Heart left ventricle (tissue), 16 donors: Measurements from ENCODE around the gene OTOL1. TPM values are rescaled to one million over a fixed set of nuclear protein-coding genes. Genes with fewer than 3 reads are reported as not detected.

Source experiments
- ATAC-seq, 4 donors: fragments of 200-7000 bp; cut with Tn5 transposase; one replicate each; pipeline ENCODE4 v1.9.1; 2020 to 2022; ENCODE audit warnings: moderate library complexity in 4 of 4, mild to moderate bottlenecking in 3 of 4, moderate number of reproducible peaks in 1 of 4
- DNase-seq, 5 donors: peaks; one replicate each; pipeline ENCODE4 v3.0.0-alpha.2; 2020
- H3K27ac ChIP-seq, 12 donors: fragments of 200-600 bp; sonication (generic) in 4 of 12; one replicate each; pipeline versions ENCODE4 v1.5.0 to v1.8.0; 2016 to 2022; ENCODE audit warnings: mild to moderate bottlenecking in 2 of 12
- H3K27me3 ChIP-seq, 9 donors: fragments of 200-600 bp; sonication (generic) in 2 of 9; one replicate each; pipeline versions ENCODE4 v1.5.1 to v1.8.0; 2016 to 2022; ENCODE audit warnings: mild to moderate bottlenecking in 3 of 9
- H3K36me3 ChIP-seq, 9 donors: fragments of 200-600 bp; sonication (generic) in 2 of 9; one replicate each; pipeline versions ENCODE4 v1.5.0 to v1.8.0; 2018 to 2022; ENCODE audit warnings: mild to moderate bottlenecking in 2 of 9
- H3K4me1 ChIP-seq, 12 donors: fragments of 200-600 bp; sonication (generic) in 4 of 12; one replicate each; pipeline versions ENCODE4 v1.5.0 to v1.8.0; 2016 to 2022; ENCODE audit warnings: mild to moderate bottlenecking in 3 of 12
- H3K4me3 ChIP-seq, 12 donors: fragments of 200-600 bp; sonication (generic) in 4 of 12; one replicate each; pipeline versions ENCODE4 v1.5.0 to v1.8.0; 2017 to 2022; ENCODE audit warnings: mild to moderate bottlenecking in 9 of 12, moderate library complexity in 4 of 12
- H3K9me3 ChIP-seq, 12 donors: fragments of 200-600 bp; sonication (generic) in 4 of 12; one replicate each; pipeline versions ENCODE4 v1.5.0 to v1.8.0; 2016 to 2022; ENCODE audit warnings: mild to moderate bottlenecking in 1 of 12
- CTCF ChIP-seq, 12 donors: fragments of 200-600 bp; sonication (generic) in 4 of 12; IDR thresholded peaks; one replicate each; pipeline versions ENCODE4 v1.5.0 to v1.8.0; 2018 to 2022; ENCODE audit warnings: antibody characterized with exemption in 12 of 12, mild to moderate bottlenecking in 5 of 12
- POLR2A ChIP-seq, 2 donors: fragments of 450-650 bp; IDR thresholded peaks; one replicate each; pipeline ENCODE4 v1.6.1; 2017; ENCODE audit warnings: antibody characterized with exemption in 2 of 2, mild to moderate bottlenecking in 2 of 2, moderate library complexity in 2 of 2
- WGBS, 4 donors: extraction: QIAGEN DNeasy Blood & Tissue Kit in 2 of 4; methylation state at CpG; one replicate each; pipeline versions ENCODE4 v1.1.5 to v1.1.7; 2013 to 2018; 5-methylcytosine and 5-hydroxymethylcytosine counted together
- intact Hi-C, 10 donors: fragments of 100-400 bp; cut with DNase I; formaldehyde crosslinking; loops; one replicate each; pipeline versions ENCODE4 v1.11.1 to v1.14.2; 2022
- polyA plus RNA-seq, 2 donors: library from polyadenylated mRNA; stranded (reverse); fragments of 200-250 nt; gene quantifications; one replicate each; pipeline ENCODE4 v1.2.3, GENCODE V29; 2013
- total RNA-seq, 9 donors: library from RNA; depleted of rRNA in 2 of 9; stranded (reverse); fragments of >200 nt in 2 of 9; fragmentation: NEBNext Ultra II Directional in 3 of 9; extraction: Animal tissue kit (Norgen Biotek cat#: 25700) in 3 of 9; gene quantifications; one replicate each; pipeline versions ENCODE4 v1.1.0 to v1.2.4, GENCODE V29; 2016 to 2023
- donor health status: ischemic (EF 13 %, LVEDD 7.1; RV severe dilation, severe dysfunction).
- donor health status: healthy with polysubstance abuse.
- donor health status: DM: no; HTN: yes; CAD: no.
- donor health status: DM: no; HTN: no; CAD: no.
- donor health status: ischemic (EF 25% LVEDD 6.9; RV normal size, moderate dysfunction).
- donor health status: ischemic (EF 25% LVEDD 5.7; RV mildly dilated, moderate dysfunction).
- donor health status: healthy.
- donor health status: DM: yes; HTN: yes; CAD: no.
- donor health status: ischemic (EF 35%, LVEDD 5.7; RV mildly dilated, moderate dysfunction).
- donor health status: nonischemic (EF 11% LVEDD 7.7; RV severe dilation, severe dysfunction).
- donor health status: DM: yes; HTN: yes; CAD: no.
- donor health status: PGD.
- donor health status: ischemic (EF 29% LVEDD 5.4; RV normal size, mild dysfunction).
- donor health status: nonischemic (EF 23%, LVEDD 6.1; RV moderate dilation, normal function).

Gene OTOL1
- total and polyA plus RNA-seq, 11 donors, result not detected

GRCh38 chr3:161455962-161456361, 40.6 kb upstream of the OTOL1 start:
- TF ChIP-seq CTCF (IDR thresholded peaks at IDR 0.05) (no peak), POLR2A (IDR thresholded peaks at IDR 0.05) (no peak)
- peaks cover 0 to 7% (median 0%) of the 10 kb centered on the region in 12 donors for H3K9me3 ChIP-seq
- H3K4me3 ChIP-seq, result no peak overlapping the region
- 51 to 65% (median 63%) methylated on average over 2 of the region's 2 CpGs for WGBS, 4 donors
- intact Hi-C loops, result no loop called here
- H3K4me1 ChIP-seq, result no peaks in the 10 kb centered on the region
- no peak for DNase-seq
- no peaks in the 10 kb centered on the region for H3K27me3 ChIP-seq
- H3K36me3 ChIP-seq, result no peaks in the 10 kb centered on the region
- no peak for ATAC-seq
- no peak overlapping the region for H3K27ac ChIP-seq

- no peak overlapping the region for H3K27ac ChIP-seq
- H3K9me3 ChIP-seq, result peaks cover 0 to 25% (median 10%) of the 10 kb centered on the region in 12 donors
- no peaks in the 10 kb centered on the region for H3K4me1 ChIP-seq
- no peaks in the 10 kb centered on the region for H3K27me3 ChIP-seq
- DNase-seq, result no peak
- no peak overlapping the region for H3K4me3 ChIP-seq
- intact Hi-C loops, result loop anchor here in 1 of 10 donors (10.0 kb wide), 1 partner anchor 63 kb away; no protein-coding TSS in a partner anchor
- TF ChIP-seq CTCF (IDR thresholded peaks at IDR 0.05) (no peak), POLR2A (IDR thresholded peaks at IDR 0.05) (no peak)
- no peaks in the 10 kb centered on the region for H3K36me3 ChIP-seq
- no peak for ATAC-seq
These were observed 34.5 kb upstream of the OTOL1 start for GRCh38 chr3:161462138-161462537.

GRCh38 chr3:161471211-161471610, 25.4 kb upstream of the OTOL1 start:
- no peak for ATAC-seq
- H3K4me1 ChIP-seq, result no peaks in the 10 kb centered on the region
- H3K36me3 ChIP-seq, result no peaks in the 10 kb centered on the region
- no peak overlapping the region for H3K4me3 ChIP-seq
- 76 to 89% (median 80%) methylated on average over 1 of the region's 1 CpG for WGBS, 4 donors
- intact Hi-C loops, result no loop called here
- TF ChIP-seq CTCF (IDR thresholded peaks at IDR 0.05), result no peak
- TF ChIP-seq POLR2A (IDR thresholded peaks at IDR 0.05), result no peak
- no peak overlapping the region for H3K27ac ChIP-seq
- DNase-seq, result no peak
- H3K27me3 ChIP-seq, result peaks cover 0 to 5% (median 0%) of the 10 kb centered on the region in 9 donors
- H3K9me3 ChIP-seq, result no peaks in the 10 kb centered on the region

GRCh38 chr3:161474139-161474538, 22.5 kb upstream of the OTOL1 start:
- H3K27ac ChIP-seq, result no peak overlapping the region
- TF ChIP-seq POLR2A (IDR thresholded peaks at IDR 0.05), result no peak
- TF ChIP-seq CTCF (IDR thresholded peaks at IDR 0.05), result no peak
- DNase-seq, result no peak
- H3K4me3 ChIP-seq, result no peak overlapping the region
- H3K9me3 ChIP-seq, result no peaks in the 10 kb centered on the region
- WGBS, 4 donors, result 87 to 93% (median 92%) methylated on average over 2 of the region's 2 CpGs
- no peaks in the 10 kb centered on the region for H3K4me1 ChIP-seq
- ATAC-seq, result no peak
- no peaks in the 10 kb centered on the region for H3K36me3 ChIP-seq
- peaks cover 0 to 5% (median 0%) of the 10 kb centered on the region in 9 donors for H3K27me3 ChIP-seq
- intact Hi-C loops, result no loop called here
